Activated CD4-positive, alpha-beta T cell treated with anti-CD3 and anti-CD28 coated beads, Interleukin-2, Interleukin-6, amounts not matched to agents 100 ng/mL and 50 ng/mL, durations not matched to agents 16 hours and 8 hours (primary cell): ENCODE measurements around the gene OVCA2.

ENCODE experiments used
- DNase-seq: peaks from one replicate; pipeline ENCODE4 v3.0.0-alpha.2; 2020

The OVCA2 gene

DNA sequence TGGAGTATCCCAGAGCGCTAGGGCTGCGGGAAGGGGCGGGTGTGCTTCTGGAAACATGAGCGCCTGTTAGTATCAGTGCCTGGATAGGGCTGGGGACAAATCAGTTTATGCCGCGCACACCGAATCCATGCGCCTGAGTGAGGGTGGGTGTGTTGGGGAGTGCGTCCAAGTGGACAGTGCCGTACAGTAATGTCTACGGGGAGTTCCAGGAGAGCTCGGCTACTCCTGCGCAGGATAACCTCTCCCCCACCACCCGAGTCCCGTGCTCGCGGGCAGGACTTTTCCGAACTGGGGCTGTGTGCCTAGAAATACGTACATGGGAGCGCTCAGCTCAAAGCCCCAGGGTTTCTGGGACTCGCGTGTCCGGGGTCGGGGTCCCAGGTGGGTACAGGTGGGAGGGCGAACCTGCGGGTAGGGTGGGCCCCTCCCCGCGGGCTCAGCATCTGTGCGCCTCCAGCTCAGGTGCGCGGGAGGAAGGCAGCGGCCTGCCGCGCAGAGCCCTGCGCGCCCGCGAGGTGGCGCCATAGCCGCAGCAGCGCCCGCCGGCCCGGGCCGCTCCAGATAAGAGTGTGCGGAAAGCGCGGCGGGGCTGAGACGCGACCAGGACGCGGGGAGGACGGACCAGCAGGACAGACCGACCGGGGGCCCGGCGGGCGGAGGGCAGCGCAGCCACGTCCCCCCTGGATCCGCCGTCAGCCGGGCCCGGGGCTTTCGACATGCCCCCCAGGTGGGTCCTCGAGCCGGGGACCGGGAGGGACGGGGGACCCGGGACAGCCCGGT lies 12.9 kb downstream of the OVCA2 start, which contains the start of gene HIC1:
HIC1 (plus strand) TSS at position 592 of the 780 bp plus-strand sequence. CDS start 1,588 bp downstream, outside the sequence.
- DNase-seq, result peak; percentile 83

GRCh38 chr17:2055292-2056205 lies 13.7 kb downstream of the OVCA2 start:
- DNase-seq, result no peak

DNA sequence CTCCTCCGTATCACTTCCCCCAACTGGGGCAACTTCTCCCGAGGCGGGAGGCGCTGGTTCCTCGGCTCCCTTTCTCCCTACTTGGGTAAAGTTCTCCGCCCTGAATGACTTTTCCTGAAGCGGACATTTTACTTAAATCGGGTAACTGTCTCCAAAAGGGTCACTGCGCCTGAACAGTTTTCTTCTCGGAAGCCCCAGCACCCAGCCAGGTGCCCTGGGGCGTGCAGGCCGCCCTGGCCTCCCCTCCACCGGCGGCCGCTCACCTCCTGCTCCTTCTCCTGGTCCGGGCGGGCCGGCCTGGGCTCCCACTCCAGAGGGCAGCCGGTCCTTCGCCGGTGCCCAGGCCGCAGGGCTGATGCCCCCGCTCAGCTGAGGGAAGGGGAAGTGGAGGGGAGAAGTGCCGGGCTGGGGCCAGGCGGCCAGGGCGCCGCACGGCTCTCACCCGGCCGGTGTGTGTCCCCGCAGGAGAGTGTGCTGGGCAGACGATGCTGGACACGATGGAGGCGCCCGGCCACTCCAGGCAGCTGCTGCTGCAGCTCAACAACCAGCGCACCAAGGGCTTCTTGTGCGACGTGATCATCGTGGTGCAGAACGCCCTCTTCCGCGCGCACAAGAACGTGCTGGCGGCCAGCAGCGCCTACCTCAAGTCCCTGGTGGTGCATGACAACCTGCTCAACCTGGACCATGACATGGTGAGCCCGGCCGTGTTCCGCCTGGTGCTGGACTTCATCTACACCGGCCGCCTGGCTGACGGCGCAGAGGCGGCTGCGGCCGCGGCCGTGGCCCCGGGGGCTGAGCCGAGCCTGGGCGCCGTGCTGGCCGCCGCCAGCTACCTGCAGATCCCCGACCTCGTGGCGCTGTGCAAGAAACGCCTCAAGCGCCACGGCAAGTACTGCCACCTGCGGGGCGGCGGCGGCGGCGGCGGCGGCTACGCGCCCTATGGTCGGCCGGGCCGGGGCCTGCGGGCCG lies 14.7 kb downstream of the OVCA2 start:
- peak; percentile 54 for DNase-seq

- DNase-seq, result no peak
These were observed 15.4 kb downstream of the OVCA2 start for GRCh38 chr17:2057175-2057759.

DNA sequence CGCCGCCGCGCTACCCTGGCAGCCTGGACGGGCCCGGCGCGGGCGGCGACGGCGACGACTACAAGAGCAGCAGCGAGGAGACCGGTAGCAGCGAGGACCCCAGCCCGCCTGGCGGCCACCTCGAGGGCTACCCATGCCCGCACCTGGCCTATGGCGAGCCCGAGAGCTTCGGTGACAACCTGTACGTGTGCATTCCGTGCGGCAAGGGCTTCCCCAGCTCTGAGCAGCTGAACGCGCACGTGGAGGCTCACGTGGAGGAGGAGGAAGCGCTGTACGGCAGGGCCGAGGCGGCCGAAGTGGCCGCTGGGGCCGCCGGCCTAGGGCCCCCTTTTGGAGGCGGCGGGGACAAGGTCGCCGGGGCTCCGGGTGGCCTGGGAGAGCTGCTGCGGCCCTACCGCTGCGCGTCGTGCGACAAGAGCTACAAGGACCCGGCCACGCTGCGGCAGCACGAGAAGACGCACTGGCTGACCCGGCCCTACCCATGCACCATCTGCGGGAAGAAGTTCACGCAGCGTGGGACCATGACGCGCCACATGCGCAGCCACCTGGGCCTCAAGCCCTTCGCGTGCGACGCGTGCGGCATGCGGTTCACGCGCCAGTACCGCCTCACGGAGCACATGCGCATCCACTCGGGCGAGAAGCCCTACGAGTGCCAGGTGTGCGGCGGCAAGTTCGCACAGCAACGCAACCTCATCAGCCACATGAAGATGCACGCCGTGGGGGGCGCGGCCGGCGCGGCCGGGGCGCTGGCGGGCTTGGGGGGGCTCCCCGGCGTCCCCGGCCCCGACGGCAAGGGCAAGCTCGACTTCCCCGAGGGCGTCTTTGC lies 16.2 kb downstream of the OVCA2 start:
- DNase-seq, result no peak

- DNase-seq, result peak; percentile 80
These were observed 17.0 kb downstream of the OVCA2 start for GRCh38 chr17:2058586-2059546.

DNA sequence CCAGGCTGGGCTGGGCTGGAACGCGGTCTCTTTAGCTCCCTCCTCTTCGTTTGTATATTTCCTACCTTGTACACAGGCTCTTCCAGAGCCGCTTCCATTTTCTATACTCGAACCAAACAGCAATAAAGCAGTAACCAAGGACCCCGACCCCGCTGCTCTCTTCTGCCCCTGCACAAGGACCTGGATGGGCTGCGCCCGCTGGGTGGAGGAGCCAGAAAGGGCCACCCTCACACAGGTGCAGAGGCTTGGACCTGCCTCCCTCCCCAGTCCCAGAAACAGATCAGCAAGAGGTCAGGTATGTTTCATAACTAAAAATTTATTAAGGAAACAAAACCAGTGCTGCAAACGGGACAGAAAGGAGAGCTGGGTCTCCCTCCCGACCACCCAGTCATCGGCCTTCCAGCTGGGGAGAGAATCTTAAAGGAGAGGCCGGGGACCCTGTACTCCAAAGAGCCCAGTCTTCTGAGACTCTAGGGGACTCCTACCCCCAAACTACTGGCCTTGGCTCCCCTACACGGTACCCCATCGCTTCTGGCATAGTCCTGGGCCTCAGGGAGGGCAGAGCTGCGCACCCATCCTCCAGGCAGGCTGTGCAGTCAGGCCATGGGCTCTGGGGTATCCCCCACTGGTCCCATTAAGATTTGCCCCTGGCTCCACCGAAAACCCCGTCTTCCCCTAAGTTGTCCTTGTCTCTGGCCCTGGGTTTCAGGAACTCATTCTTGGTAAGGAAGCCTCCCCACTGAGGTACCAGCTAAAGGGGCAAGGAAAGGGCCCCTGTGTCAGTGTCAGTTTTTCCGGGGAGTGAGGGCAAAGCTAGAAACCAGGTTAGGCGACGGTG lies 17.9 kb downstream of the OVCA2 start:
- DNase-seq, result no peak

DNA sequence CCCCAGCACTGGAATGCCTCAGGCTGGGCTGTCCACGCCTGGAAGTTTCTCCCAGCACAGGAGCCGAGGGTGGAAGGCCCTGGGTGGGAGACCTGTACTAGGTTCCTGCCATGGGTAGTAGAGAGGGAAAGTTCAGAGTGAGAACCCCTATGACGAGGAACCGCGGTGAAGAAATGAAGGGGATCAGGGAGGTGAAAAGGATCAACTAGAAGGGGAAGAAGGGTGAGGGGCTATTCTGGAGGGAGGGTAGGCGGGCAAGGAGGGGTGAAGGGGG lies 18.5 kb downstream of the OVCA2 start:
- no peak for DNase-seq

DNA sequence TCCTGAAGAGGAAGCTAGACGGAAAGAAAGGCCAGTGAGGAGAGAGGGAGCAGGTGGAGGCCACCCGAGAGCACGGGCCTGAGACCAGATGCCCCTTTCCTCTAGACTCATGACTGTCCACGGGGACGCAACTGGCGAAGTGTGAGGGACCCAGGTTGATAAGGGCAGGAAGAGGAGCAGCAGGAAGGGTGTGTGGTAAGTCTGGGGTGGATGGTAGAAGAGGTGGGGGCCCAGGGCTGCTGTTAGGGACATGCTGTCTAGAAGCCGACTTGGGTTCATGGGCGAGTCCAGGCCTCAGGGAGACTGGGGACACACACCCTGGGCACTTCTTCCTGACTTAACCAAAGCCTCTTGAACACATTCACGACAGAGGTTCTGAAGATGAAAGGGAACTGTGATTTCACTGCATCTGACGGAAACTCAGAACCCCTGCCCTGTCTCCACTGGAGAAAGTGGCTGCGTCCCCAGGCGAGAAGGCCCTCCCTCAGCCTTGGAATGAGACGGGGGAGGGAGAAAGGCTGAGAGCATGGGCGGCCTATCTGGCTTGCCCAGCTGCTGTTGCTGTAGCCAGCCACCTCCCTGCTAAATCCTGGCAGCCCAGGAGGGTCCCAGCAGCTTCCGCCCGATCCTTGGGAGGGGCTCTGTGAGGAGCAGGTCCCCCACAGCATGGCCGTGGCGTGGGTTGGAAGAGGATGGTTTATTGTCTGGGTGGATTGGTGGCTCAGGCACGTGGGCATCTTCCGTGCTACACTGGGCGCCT lies 19.0 kb downstream of the OVCA2 start:
- DNase-seq, result no peak

DNA sequence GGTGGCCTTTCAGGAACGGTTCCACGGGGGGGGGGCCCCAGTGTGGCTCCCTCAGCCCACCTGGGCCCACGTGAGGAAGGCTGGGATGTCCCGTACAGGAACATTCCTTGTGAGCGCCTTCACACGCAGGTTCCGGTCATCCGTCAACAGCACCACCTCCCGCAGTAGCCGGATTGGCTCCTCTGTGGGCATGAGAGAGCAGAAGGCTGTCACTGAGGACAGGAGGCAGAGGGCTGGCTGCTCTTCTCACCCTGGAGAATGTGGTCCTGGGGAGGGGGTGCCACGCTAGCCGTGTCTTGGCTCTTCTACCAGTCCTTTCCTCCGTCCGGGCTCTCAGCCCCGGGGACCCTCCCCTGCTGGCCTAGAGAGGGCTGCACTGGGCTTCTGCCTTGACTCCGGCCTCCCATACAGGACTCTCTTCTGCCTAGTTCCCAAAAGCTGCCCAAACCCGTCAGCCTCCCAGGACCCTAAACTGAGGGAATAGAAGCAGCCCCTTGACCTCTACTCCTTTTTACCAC lies 19.7 kb downstream of the OVCA2 start:
- DNase-seq, result no peak

DNA sequence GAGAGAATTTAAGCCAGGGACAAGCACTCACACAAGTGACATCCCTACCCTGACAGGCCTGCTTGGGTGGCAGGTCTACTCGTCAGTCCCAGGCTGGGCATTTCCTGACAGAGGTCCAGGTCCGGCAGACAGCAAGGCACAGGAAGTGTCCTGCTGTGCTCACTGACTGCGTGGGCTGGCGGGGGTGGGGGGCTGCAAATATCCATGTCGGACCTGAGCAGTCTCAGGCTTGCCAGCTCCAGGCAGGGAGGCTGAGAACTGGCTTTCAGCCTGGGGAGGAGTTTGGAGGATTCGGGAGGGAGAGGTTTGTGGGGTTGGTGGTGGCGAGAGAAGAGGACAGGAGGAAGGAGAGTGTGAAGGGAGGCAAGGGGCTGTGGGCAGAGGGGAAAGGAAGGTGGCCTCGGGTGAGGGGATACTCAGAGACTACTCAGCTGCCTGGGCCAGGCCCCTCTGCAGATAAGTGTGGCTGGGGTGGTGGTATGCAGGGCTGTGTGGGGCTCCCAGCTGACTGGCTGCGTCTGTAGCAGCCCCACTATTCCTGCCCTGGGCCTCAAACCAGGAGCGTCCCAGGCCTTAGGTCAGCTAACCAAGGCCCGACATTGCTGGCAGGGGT lies 20.9 kb downstream of the OVCA2 start:
- no peak for DNase-seq

DNA sequence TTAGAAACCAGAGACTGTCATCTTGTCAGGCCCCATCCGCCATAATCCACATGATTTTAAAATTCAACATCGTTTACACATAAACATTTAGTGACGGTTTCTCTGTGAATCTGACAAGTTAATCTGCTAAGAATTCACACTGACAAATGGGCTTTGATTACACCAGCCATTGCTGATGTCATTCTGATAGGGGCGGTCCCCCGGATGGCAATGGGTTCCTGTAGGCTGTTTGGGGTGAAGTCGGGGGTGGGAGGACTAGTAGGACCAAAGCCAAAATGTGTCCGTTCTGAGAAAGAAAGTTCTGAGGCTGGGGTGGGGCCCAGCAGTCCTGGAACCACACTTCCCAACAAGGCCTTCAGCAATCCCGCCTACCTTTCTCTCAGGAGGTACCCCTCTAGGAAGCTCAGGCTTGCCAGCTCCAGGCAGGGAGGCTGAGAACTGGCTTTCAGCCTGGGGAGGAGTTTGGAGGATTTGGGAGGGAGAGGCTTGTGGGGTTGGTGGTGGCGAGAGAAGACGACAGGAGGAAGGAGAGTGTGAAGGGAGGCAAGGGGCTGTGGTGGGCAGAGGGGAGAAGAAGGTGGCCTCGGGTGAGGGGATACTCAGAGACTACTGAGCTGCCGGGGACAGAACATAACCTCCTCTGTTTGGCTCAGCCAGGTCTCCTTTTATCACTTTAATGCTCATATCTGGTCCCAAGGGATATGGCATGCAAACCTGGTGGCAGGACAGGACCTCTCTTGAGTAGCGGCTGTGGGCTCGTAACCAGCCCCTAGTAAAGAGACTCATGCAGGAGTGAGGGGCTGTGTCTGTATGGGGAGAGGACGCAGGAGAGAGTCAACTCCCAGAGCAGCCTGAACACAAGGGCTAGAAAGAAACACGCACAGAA lies 21.7 kb downstream of the OVCA2 start:
- DNase-seq, result no peak

DNA sequence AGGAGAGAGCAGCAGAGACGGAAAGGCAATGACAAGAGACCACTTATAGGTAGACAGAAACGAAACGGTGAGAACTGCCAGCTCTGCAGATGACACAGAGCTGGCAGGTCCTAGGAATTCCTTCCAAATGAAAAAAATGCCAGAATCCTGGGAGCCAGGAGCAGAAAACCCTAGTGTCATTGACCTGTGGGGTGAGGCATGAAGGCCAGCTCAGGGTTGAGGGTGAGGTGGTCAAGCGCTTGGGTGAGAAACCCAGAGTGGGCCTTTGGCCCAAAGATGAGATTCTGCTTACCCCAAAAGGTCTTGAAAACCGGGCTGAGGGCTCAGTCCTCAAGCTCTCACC lies 22.3 kb downstream of the OVCA2 start:
- DNase-seq, result no peak

GRCh38 chr17:2064520-2064971 lies 22.7 kb downstream of the OVCA2 start:
- no peak for DNase-seq

DNA sequence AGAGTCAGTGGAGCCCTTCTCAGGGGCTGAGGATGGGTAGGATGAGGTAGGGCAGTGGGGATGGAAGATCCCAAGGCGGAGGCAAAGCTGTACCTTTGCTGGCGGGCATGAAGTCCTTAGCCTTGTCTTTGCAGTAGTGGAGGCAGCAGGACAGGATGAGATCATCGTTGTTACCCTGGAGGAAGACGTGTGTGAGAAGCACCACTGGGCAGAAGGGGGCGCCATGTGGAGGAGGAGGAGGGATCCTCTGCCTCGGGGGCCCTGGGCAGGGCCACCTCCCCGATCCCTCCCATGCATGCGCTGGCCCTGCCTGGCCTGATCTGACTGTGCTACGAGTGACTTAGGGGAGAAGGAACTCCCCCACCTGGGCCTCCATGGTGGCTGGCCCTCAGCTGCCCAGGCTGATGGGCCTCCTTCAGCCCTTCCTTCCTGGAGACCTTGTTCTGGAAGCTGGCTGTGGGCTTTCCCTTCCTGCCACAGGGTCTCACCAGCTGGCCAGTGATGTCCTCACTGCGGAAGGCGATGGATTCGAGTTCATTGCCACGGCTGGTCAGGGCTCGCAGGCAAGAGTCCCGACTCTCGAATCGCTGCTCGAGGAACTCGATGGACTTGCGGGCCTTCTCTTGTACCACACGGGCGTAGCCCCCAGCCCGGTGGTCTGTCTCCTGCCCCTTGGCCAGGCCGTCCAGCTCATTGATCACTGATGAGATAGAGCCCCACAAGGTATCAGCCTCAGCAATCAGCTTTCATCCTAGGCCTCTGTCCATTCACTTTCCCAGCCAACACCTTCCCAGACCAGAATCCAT lies 23.4 kb downstream of the OVCA2 start:
- DNase-seq, result peak; percentile 67

GRCh38 chr17:2065949-2066400 lies 24.2 kb downstream of the OVCA2 start:
- no peak for DNase-seq
